SK-N-MC (cell line): Measurements from ENCODE around the gene UBE2O.
A peak's percentile ranks its signal among the peaks of the same experiment; 100 is the strongest.

Experiments
- DNase-seq: peaks from one replicate; pipeline ENCODE4 v3.0.0-alpha.2; 2011; ENCODE audit warnings: low read depth, low spot score
- H3K27ac ChIP-seq: fragments of 200-600 bp; sonication (generic); 2 replicates; pipeline ENCODE4 v1.5.1; 2016; ENCODE audit warnings: mixed run types
- H3K36me3 ChIP-seq: fragments of 200-600 bp; sonication (generic); 2 replicates; pipeline ENCODE4 v1.6.1; 2017; ENCODE audit warnings: antibody characterized with exemption, low read length, mixed read lengths; ENCODE audit not compliant: insufficient read depth
- H3K4me3 ChIP-seq: fragments of 200-600 bp; sonication (generic); 2 replicates; pipeline ENCODE4 v1.5.1; 2016
- H3K9ac ChIP-seq: fragments of 200-600 bp; sonication (generic); 2 replicates; pipeline ENCODE4 v1.8.0; 2017; ENCODE audit warnings: mixed run types, mixed read lengths; ENCODE audit not compliant: insufficient read length
- H3K9me3 ChIP-seq: fragments of 200-600 bp; sonication (generic); 2 replicates; pipeline ENCODE4 v1.6.1; 2017; ENCODE audit warnings: low read depth, mild to moderate bottlenecking, antibody characterized with exemption, low read length, moderate library complexity, mixed read lengths
- EZH2 ChIP-seq: fragments of 200-600 bp; sonication (generic); IDR thresholded peaks from one replicate; pipeline ENCODE4 v1.6.1; 2017; ENCODE audit warnings: antibody characterized with exemption
- FOXP2 ChIP-seq: optimal IDR thresholded peaks from 2 replicates; pipeline ENCODE3; 2011; ENCODE audit warnings: mild to moderate bottlenecking, moderate library complexity; ENCODE audit not compliant: insufficient read depth; ENCODE audit errors: extremely low read length, control extremely low read depth
- POLR2AphosphoS5 ChIP-seq: IDR thresholded peaks from 2 replicates; pipeline ENCODE4 v1.6.1; 2012; ENCODE audit warnings: mild to moderate bottlenecking, low read depth, low read length, borderline replicate concordance

The UBE2O gene

DNA sequence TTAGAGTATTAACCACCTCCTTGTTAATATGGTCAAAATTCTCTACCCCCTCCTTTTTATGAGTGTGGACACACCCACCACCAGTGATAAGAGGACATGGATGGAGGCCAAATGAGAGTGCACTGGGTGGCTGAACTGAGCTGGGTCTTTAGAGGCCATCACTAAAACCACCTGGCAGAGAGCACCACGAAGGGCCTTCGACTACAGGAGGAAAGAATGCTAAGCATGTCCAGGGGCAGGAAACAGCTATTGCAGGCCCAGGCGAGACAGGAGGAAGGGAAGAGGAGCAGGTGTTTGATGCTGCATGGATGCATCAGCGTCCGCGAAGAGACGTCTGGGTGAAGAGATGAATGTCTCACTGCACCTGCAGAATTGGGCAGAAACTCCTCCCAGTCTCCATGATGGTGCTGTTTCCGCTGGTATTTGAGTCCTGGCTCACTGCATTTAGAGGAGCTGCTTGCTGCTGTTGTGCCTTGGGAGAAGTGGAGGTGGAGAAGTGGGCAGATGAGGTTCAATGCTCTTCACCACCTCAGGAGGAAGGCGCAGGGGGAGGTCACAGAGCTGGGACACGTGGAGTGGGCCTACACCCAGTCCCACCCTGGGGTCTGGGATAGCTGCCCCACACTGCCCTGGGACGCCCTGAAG lies 35.3 kb downstream of the UBE2O start:
- no peak for DNase-seq
- H3K9me3 ChIP-seq = no peaks in the 10 kb centered on the region
- TF ChIP-seq FOXP2 (no peak), POLR2AphosphoS5 (no peak), EZH2 (no peak)
- no peak overlapping the region for H3K9ac ChIP-seq
- no peak overlapping the region for H3K4me3 ChIP-seq
- H3K36me3 ChIP-seq = no peaks in the 10 kb centered on the region; the same call in 1 of the 2 replicates
- H3K27ac ChIP-seq = no peak overlapping the region

DNA sequence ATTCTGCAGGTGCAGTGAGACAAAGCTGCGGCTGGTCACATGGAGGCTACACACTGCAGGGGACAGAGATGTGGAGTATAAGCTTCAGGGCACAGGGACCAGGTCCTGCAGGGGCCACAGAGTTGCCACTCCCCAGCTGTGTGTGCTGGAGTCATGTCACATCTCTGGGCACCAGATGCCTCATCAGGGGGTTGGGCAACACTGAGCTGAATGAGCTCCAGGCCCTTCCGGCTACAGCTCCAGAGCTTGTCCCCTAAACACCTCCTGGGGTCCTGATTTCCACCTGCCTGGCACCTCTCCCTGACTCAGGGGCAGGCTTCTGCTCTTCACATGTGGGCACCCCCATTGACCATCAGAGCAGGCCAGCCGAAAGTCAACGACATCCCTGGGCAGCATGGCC lies 36.1 kb downstream of the UBE2O start:
- no peak overlapping the region for H3K9ac ChIP-seq
- no peaks in the 10 kb centered on the region for H3K9me3 ChIP-seq
- no peak overlapping the region for H3K4me3 ChIP-seq
- no peak for DNase-seq
- no peaks in the 10 kb centered on the region; the same call in 1 of the 2 replicates for H3K36me3 ChIP-seq
- H3K27ac ChIP-seq = no peak overlapping the region
- TF ChIP-seq FOXP2 = no peak
- no peak for TF ChIP-seq EZH2
- no peak for TF ChIP-seq POLR2AphosphoS5

DNA sequence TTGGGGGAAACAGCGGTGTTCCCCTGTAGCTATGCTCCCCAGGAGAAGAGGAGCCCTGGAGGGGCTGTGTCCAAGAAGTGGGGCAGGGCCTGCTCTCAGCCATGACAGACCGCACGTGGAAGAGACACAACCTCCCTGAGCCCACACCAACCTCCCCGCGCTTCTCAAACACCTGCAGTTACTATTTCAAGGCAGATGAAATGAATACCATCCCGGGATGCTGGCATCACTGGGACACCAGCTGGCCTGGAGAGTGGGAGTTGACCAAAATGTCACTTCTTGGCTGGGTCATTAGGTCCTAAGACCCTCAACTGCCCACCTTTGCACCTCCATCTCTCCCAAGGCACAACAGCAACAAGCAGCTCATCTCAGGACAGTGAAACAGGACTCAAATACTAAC lies 36.5 kb downstream of the UBE2O start:
- Histone ChIP-seq H3K9ac (no peak overlapping the region), H3K9me3 (no peaks in the 10 kb centered on the region), H3K36me3 (no peaks in the 10 kb centered on the region; the same call in 1 of the 2 replicates), H3K27ac (no peak overlapping the region), H3K4me3 (no peak overlapping the region)
- no peak for DNase-seq
- TF ChIP-seq POLR2AphosphoS5 = no peak
- TF ChIP-seq EZH2 = no peak
- TF ChIP-seq FOXP2 = no peak

DNA sequence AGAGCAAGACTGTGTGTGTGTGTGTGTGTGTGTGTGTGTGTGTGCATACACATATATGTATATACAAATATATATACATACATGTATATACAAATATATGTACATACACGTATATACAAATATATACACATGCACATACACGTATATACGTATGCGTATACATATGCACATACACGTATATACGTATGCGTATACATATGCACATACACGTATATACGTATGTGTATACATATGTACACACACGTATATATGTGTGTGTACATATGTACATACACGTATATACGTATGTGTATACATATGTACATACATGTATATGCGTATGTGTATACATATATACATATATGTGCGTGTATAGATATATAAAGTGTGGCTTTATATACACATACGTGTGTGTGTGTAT lies 37.2 kb downstream of the UBE2O start:
- Histone ChIP-seq H3K9ac (no peak overlapping the region), H3K9me3 (no peaks in the 10 kb centered on the region), H3K27ac (no peak overlapping the region), H3K36me3 (no peaks in the 10 kb centered on the region; the same call in 1 of the 2 replicates), H3K4me3 (no peak overlapping the region)
- no peak for TF ChIP-seq POLR2AphosphoS5
- TF ChIP-seq EZH2 = no peak
- no peak for TF ChIP-seq FOXP2
- no peak for DNase-seq

DNA sequence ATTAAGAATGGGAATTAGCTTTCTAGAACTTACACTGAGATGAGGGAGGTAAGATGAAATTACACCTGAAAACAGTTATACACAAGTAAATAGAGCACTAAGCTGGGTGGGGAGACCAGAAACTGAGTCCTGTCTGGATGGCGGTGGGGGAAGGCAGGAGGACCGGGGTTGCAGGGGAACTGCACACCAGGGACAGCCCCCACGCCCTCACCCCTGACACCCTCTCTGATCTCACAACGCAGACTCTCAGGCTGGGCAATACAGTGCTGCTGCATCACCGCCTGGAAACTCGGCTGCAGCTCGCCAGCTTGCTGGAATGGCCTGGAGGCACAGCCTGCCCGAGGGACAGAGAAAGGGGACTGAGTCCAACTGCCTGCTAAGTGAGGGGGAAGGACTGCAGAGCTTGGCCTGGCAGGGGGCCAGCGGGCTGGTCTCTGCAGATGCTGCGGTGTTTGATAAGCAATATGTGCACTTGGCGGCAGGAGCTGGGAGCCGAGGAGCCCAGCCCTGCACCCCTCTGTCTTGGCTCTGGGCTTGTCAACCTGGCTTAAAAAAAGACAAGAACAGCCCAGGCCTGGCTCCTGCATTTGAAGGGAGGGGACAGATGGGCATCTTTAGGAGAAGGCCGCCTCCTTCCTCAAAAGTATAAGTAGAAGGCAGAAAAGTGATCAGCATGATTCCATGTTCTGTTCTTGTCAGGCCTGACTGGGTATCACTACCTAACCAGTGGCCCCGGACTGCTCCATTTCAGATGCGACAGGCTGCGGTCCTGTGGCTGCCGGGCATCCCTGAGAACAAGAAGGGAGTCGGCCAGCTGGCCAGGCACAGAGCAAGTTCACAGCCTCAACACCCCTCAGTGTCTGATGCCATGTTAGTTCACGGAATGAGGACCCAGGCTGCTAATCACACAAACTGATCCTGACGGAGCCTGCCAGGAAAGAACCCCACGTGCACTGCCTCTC lies 38.3 kb downstream of the UBE2O start:
- no peak for DNase-seq
- Histone ChIP-seq H3K4me3 (peak overlapping the region; percentile 18; the same call in 1 of the 2 replicates), H3K36me3 (no peaks in the 10 kb centered on the region; the same call in 1 of the 2 replicates), H3K27ac (peak overlapping the region; percentile 57; the same call in 1 of the 2 replicates), H3K9ac (peak overlapping the region; percentile 29), H3K9me3 (no peaks in the 10 kb centered on the region)
- TF ChIP-seq EZH2 (no peak), FOXP2 (no peak)

DNA sequence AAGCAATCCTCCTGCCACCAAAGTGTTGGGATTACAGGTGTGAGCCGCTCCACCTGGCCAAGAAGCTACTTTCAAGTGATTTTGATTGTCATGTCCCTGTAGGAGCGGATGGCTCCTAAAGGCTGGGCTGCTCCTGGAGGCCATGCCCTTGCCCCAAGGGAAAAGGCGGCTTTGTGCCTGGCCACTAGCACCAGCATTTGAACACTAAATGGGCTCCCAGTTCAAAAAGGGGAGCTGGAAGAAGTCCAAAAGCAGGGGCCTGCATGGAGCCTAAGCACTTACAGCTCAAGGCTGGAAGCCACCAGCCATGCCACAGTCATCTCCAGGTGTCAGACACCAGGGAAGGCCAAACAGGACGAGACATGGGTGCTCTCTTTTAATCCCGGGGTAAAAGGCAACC lies 41.7 kb downstream of the UBE2O start:
- TF ChIP-seq EZH2 = no peak
- no peak for TF ChIP-seq FOXP2
- no peak for TF ChIP-seq POLR2AphosphoS5
- Histone ChIP-seq H3K9me3 (no peaks in the 10 kb centered on the region), H3K36me3 (no peaks in the 10 kb centered on the region), H3K9ac (no peak overlapping the region), H3K4me3 (no peak overlapping the region), H3K27ac (no peak overlapping the region)
- no peak for DNase-seq

DNA sequence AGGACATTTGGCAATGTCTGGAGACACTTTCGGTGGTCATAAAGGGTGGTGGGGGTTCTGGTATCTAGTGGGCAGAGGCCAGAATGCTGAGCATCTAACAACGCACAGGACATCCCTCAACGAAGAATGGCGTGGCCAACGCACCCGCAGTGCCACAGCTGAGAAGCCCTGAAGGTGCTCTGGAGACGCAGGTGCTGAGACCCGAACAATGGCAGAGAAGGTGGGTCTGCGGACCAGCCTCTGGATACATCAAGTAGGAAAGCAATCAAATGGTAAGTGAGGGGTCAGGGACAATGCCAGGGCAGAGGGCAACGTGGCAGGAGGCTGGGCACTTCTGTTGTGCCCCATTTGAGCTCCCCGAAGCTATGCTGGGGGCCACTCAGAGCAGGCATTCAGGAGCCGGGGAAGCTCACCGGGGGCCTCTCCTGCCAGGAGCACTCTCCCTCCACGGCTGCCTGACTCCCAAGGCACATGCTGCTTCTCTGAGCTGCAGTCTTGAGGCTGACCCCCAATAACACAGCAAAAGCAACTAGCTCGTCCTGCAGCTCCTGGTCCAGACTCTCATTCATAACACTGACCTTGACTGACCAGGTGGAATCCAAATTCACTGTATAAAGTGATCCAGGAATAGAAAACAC lies 42.5 kb downstream of the UBE2O start:
- no peak for TF ChIP-seq FOXP2
- TF ChIP-seq EZH2 = no peak
- TF ChIP-seq POLR2AphosphoS5 = no peak
- H3K9me3 ChIP-seq = no peaks in the 10 kb centered on the region
- DNase-seq = no peak
- H3K9ac ChIP-seq = no peak overlapping the region
- H3K4me3 ChIP-seq = no peak overlapping the region
- H3K36me3 ChIP-seq = no peaks in the 10 kb centered on the region; the same call in 1 of the 2 replicates
- H3K27ac ChIP-seq = no peak overlapping the region

DNA sequence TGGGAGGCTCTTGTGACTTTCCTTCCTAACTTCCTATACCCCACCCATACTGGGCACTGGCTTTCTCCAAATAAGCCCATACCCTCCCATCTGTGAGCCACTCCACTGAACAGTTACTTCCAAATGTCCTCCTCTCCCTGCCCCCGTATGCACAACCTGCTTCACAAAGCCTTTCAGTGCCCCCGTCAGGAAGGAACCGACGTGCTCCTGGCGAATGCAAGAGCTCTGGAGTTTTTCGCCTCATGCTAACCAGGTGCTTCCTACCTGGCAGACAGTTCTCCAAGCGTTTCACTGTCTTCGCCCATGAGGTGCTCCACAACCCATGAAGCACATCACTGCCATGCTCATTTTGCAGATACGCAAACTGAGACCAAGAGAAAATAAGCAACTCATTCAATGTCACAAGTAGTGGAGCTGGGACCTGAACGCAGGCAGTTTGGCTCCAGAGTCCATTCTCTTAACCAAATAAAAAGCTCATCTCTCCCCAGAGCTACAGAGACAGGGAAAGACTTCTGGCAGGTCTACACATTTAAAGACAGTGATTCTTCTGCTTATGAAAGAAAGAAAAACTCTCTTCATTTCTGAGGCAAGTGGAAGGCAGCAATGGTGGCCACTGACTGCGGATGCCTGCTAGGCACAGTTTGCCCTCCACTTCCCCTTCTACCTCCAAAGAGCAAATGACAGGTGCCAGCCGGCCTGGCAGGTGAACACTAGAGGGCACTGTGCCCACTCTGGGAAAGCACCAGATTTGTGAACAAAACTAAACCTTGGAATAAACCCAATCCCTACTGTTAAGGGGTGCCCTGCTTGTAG lies 44.7 kb downstream of the UBE2O start:
- Histone ChIP-seq H3K4me3 (no peak overlapping the region), H3K36me3 (peaks cover 7% of the 10 kb centered on the region; the same call in 1 of the 2 replicates), H3K27ac (no peak overlapping the region), H3K9ac (no peak overlapping the region), H3K9me3 (no peaks in the 10 kb centered on the region)
- peak; percentile 12 for DNase-seq
- TF ChIP-seq POLR2AphosphoS5 (no peak), FOXP2 (no peak), EZH2 (no peak)
